ENCODE results near the gene SLC39A13.
A peak's percentile ranks its signal among the peaks of the same experiment; 100 is the strongest.

DNA sequence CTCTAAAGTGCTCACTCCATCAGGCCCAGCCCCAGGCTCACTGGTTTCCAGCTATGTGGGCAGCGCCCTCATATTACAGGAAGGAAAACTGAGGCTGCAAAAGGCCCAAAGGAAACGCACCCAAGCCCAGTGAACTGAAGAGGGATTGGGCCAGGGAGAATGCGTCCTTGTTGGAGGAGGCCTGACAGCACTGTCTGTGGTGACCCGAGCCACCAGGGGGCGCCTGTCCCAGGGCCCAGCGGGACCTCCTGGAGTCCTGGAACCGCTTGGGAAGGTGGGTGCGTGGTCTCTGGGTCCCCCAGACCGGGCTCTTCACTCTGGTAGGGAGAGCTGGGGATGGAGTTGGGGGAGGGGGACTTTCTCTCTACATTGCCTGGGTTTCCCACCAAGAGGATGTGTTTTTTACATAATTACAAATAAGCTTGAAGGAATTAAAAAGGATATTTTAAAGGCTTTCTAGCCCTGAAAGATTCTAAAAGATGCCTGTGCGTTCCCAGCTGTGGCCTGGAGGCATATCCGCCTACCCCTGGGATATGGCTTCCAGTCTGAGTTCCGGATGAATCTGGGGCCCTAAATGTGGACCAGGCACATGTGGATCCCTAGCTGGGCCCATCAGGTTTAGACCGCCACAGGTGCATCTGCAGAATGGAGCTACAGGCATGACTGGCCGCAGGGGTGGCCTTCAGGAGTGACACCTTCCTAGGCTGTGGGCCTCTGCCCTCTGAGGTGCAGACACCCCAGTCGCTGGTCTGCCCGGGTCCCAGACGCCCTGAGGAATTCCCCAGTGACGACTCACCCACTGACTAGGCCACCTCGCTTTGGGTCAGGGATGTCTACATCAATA, 34.3 kb upstream of the SLC39A13 start:
- TF ChIP-seq, protein P1, sequence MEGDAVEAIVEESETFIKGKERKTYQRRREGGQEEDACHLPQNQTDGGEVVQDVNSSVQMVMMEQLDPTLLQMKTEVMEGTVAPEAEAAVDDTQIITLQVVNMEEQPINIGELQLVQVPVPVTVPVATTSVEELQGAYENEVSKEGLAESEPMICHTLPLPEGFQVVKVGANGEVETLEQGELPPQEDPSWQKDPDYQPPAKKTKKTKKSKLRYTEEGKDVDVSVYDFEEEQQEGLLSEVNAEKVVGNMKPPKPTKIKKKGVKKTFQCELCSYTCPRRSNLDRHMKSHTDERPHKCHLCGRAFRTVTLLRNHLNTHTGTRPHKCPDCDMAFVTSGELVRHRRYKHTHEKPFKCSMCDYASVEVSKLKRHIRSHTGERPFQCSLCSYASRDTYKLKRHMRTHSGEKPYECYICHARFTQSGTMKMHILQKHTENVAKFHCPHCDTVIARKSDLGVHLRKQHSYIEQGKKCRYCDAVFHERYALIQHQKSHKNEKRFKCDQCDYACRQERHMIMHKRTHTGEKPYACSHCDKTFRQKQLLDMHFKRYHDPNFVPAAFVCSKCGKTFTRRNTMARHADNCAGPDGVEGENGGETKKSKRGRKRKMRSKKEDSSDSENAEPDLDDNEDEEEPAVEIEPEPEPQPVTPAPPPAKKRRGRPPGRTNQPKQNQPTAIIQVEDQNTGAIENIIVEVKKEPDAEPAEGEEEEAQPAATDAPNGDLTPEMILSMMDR (conservative IDR thresholded peaks at IDR 0.05 in 1 of 2, IDR thresholded peaks at IDR 0.05 in 1 of 2; ENCODE audit: low read depth in 1 of 2, low read length in 2 of 2), result peak; percentile 88 to 92
- TF ChIP-seq EZH2 (IDR thresholded peaks at IDR 0.05; ENCODE audit: low read length, missing control alignments), result no peak

Data from fibroblast of lung (primary cell).